DND-41 (cell line): ENCODE measurements around the gene ATP8A2.

Source experiments
- EZH2 ChIP-seq: IDR thresholded peaks from 3 replicates; pipeline ENCODE4 v1.6.1; 2012; ENCODE audit warnings: borderline replicate concordance, low read depth, mild to moderate bottlenecking, moderate library complexity, low read length, inconsistent platforms; ENCODE audit not compliant: severe bottlenecking
- TF ChIP-seq, protein P1 (sequence below): IDR thresholded peaks from 2 replicates; pipeline ENCODE4 v1.5.1; 2012; ENCODE audit warnings: borderline replicate concordance, low read length, moderate library complexity, mild to moderate bottlenecking; ENCODE audit not compliant: poor library complexity, severe bottlenecking; ENCODE audit errors: extremely low read depth

GRCh38 chr13:25929816-25930215, 558.0 kb downstream of the ATP8A2 start:
- TF ChIP-seq, protein P1, sequence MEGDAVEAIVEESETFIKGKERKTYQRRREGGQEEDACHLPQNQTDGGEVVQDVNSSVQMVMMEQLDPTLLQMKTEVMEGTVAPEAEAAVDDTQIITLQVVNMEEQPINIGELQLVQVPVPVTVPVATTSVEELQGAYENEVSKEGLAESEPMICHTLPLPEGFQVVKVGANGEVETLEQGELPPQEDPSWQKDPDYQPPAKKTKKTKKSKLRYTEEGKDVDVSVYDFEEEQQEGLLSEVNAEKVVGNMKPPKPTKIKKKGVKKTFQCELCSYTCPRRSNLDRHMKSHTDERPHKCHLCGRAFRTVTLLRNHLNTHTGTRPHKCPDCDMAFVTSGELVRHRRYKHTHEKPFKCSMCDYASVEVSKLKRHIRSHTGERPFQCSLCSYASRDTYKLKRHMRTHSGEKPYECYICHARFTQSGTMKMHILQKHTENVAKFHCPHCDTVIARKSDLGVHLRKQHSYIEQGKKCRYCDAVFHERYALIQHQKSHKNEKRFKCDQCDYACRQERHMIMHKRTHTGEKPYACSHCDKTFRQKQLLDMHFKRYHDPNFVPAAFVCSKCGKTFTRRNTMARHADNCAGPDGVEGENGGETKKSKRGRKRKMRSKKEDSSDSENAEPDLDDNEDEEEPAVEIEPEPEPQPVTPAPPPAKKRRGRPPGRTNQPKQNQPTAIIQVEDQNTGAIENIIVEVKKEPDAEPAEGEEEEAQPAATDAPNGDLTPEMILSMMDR, result no peak
- no peak for TF ChIP-seq EZH2
